Measurements from ENCODE around the gene SEMA3G.
A peak's percentile ranks its signal among the peaks of the same experiment; 100 is the strongest.

SEMA3G gene

DNA sequence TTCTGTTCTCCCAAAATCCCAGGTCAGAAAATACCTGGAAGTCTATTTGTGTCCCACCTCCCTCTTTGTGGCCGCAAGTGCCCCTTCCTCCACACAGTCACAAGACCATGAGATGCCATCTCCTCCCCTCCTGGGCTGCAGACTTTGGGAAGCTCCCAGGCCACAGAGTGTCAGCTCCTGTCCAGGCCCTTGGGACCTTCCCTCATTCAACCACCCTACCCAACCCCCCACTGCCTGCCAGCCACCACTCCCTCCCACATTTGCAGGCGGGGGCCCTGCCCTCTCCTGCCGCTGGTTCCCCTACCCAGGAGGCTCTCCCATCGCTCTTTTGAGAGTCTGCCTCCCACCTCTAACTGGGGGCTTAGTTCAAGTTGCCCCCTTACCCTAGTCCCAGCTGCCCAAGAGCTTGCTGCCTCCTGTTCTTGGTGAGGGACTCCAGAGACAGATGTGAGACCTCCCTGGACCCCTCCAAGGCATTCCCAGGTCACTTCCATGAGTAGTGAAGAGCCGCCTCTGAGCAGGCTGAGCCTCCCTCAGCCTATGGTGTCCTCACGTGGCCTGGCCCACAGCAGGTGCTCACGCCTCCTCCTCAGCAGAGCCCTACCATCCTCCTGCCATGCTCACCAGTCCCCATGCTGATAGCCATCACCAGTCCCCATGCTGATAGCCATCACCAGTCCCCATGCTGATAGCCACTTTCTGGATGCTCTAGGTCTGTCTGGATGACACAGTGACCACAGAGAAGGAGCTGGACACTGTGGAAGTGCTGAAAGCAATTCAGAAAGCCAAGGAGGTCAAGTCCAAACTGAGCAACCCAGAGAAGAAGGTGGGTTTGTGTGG is 34.4 kb upstream of the SEMA3G start:
- DNase-seq = no peak

DNA sequence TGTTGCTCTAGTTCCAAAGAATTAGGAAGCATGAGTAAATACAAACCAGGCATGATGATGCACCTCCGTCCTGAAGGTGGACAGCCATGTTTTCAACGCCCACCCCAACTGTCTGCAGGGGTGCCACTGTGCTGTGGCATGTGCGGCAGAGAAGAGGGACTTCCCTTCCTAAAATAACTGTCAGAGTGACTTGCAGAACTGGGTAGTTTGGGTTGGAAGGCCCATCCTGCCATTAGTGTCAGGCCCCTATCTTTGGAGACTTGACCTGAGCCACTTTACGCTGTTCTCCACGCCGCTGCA is 32.8 kb upstream of the SEMA3G start:
- DNase-seq = no peak

DNA sequence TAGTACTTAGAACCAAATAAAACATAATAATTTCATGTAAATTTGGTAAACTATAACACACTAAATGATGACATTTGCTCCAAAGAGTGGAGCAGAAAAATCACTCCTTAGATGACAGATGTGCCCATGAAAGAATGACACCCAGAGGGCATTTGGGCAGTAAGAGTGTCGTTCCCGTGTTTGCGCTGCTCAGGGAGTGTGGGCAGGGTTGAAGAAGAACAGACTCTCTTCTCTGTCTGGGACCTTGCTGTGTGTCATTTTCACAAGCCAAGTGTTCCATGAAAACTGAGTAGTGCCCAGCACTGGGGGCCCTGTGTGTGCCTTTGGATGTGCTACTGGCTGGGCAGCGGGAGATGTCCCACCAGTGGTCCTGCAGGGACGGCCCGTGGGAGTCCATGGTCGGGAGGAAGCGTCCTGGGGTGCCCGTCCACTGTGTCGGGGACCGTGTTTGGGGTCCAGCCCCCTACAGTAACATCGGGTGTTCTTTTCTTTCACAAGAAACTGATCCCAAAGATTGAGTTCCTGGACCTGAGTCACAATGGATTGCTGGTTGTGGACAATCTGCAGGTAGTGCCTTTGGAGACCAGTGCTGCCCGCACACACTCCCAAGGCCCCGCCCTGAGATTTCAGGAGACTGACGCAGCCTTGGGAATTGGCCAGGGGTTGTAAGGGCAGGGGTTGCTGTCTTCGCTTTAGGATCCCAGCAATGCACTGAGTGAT is 32.3 kb upstream of the SEMA3G start:
- DNase-seq = no peak

DNA sequence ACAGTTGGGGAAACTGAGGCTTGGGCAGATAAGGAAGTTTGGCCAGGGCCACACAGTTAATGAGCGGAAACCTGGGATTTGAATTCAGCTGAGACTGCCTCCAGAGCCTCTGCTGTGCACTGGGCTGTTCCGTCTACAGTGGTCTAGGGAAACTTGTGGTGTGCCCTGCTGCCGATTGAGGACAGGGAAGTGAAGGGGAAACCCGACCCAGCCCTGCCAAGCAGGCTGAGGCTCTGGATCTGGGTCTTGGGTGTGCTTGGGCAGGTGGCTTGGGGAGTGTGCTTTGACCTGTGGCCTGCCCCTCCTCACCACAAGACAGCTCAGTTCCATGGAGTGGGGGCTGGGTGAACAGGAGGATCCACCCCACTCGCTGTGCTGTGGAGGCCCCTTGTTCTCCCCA is 28.1 kb upstream of the SEMA3G start:
- DNase-seq = no peak

DNA sequence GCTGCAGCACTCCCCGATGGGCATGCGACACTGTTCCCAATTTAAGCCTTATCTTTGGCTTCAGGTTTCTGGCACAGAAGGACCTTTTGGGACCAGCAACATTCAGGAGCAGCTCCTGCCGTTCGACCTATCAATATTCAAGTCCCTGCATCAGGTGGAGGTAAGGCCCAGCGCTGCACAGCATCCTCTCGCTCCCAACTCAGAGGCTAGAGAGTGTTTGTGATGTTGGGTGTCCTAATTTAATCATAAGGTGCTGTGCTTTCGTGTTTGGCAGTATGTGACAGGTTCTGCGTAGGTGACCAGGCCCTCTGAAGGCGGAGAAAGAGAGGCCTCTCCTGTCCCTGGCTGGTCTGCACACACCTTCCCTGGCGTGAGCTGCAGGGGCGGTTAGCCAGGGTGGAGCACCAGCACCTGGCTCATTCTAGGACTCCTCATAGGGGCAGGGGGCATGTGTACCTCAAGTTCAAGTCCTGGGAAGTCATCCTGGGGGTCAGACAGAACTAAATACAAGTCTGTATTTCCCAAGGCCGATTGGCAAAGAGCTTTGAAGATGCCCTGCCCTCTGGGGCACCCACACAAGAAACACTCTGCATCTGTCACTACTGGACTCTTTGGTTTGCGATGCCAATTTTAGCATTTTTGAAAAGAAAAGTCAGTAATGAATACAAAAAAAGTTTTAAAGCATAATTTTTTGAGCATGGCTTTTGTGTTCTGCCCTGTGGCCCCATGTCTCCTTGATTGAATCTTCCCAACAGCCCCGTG is 27.5 kb upstream of the SEMA3G start:
- DNase-seq = no peak

DNA sequence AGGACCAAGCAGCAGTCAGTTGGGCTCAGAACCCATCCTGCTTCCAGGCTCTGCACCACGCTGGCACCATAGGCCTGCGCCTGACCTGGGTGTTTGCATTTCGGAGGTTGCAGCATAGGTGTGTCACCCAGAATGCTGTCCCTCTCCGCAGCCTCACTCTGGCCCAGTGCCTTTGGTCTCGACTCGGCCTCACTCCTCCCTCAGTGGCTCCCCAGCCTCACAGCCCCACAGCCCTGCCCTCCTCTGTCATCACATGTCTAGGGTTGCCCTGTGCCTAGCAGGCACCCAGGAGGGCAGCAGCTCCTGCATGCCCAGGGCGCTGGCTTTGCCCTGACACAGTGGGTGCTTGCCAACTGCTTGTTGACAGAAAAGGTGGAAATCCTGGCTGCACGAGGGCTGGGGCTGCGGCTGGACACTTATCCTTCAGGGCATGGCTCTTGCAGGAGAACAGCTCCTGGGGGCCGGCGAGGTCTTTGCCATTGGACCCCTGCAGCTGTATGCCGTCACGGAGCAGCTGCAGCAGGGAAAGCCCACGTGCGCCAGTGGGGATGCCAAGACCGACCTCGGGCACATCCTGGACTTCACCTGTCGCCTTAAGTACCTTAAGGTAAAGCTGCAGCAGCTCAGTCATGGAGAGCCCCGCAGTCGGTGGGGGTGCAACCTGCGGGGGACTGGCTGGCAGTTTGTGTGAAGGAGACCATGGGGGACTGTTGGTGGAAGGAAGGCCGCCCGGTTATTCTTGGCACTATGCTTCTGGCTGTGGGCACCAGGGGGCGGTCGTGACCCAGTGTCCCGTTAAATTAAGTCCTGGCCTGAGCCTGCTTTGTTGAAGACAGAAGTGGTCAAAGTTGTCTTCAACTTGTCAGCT is 26.7 kb upstream of the SEMA3G start:
- peak; percentile 15 to 44 for DNase-seq

DNA sequence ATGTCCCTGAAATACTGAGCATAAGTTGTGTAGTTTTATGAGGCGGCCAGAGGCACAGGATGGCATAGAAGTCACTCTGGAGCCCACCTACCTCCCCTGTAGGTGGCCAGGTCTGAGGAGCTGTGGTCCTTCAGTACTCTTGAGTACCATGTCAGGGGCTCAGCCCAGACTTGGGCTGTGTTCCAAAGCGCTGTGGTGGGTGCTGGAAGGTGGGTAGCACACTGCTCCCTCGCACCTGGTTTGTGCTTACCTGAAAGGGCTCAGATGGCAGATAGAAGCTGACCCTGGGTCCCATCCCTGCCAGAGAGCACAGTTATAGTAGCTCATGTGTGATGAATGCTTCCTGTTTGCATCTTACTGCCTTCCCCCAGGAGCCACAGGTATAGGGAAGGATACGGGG is 26.0 kb upstream of the SEMA3G start:
- no peak for DNase-seq

DNA sequence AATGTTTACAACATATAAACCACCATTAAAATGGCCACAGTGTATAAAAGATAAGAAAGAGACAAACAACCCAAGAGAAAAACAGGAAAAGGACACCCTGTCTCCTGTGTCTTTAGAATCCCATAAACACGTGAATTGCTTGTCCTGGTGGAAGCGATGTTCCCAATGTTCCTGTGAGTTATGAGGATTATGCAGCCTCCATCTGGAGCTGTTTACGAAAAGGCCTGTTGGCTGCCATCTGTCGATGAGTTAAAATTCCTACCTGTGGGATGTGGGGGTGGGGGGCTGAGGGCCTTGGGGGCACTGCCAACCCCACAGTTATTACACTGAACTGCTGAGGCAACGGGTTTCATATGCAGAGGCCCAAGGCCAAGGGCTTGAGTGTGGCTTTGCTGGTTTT is 24.1 kb upstream of the SEMA3G start:
- no peak for DNase-seq

DNA sequence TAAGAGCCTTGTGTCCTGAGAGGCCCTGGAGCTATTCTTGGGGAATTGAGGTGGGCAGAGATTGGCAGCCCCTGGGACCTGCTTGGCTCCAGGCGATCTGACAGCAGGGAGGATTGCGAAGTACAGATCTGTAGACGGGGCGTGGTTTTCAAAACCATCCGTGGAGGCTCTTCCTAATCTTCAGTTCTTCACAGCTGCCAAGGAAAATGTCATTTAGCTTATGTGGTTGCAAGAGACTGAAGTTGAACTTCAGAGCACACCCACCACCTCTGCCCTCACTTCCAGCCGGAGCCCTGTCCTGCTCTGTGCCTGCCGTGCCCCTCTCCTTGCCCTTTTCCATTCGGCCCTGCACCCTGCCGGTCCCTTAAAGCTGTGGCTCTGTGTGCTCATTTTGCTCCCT is 23.4 kb upstream of the SEMA3G start:
- no peak for DNase-seq

DNA sequence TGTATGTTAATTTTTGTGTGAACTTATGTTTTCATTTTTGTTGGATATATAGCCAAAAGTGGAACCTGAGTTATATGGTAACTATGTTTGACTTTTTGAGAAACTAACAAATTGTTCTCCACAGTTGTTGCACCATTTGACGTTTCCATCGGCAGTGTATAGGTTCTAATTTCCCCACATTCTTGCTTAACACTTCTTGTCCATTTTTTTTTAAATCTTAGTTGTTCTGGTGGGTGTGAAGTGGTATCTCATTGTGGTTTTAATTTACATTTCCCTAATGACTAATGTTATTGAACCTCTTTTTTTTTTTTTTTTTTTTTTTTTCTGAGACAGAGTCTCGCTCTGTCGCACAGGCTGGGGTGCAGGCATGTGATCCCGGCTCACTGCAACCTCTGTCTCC is 18.5 kb upstream of the SEMA3G start:
- no peak for DNase-seq

DNA sequence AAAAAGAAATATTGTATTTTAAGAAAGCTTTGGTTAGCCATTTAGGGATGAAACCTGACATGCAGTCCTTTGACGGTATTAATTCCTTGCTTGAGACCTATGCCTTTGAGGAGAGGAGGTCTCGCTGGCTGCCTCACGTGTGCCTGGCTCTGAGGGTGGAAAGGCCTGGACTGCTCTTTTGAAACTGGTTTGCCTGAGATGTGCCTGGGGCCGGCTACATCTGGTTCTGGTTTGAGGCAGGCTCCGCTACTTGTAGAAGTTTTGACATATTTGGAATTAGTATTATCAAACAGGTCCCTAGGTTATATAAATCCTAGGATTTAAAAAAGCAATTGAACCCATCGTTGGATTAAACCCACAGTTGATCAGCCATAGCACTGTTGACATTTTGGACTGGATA is 17.0 kb upstream of the SEMA3G start:
- DNase-seq = no peak

DNA sequence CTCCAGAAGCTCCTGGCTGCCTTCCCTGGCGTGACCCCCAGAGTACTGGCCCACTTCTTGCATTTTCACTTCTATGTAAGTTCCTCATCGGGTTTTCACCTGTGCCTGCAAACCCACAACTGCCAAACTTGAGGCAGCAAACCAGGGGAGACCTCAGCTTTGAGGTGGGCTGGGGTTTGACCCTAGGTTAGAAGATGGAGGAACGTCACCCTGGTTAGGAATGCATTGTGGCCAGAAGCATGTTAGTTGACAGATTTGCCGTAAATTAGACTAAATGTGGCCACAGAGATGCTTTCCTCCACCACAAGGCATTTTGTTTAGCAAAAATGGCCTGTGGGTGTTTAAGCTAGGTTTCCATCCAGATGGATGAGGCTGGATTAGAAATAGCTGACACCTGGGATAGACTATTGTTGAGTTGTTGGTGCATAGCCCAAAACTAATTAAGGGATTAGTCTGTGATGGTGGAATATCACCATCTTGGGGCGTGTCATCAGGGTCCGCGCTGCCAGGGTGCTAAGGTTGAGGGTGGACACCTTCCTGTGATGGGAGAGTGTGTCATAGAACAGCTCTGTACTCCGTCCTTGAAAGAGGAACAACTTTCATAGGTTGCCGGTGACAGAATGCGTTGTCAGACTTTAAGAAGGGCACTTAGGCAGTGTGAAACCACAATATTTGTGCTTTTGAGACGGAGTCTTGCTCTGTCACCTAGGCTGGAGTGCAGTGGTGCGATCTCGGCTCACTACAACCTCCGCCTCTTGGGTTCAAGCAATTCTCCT is 14.1 kb upstream of the SEMA3G start:
- DNase-seq = peak; percentile 11

DNA sequence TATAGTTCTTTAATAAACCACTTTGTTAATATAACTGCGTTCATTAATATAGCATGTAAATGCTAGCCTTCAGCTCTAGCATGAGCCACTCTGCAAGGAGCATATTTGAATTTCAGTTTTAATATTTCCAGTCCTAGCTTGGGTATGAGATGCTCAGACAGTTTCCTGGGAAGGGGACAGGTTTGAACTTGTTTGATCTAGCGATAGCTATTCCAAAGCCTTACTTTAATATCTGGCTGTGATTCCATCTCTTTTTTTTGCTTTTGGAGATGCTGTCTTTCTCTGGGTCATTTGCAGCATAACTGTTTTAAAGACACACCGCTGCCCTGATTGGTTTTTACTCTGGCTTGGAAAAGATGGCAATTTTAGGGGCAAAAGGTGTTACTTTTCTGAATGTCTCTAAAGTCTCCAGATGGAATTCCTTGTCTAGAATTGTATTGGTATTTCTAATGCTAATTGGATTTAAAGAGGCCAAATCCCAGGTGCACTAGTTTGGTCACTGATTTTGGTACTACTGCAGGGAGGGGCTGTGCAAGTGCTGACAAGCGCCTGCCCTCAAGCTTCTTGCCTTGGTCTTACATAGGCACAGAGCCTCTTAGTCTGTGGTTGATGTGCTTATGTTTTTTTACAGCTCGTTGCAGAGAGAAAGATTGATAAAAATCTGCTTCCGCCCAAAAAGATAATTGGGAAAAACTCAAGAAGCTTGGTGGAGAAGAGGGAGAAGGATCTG is 13.3 kb upstream of the SEMA3G start:
- no peak for DNase-seq

DNA sequence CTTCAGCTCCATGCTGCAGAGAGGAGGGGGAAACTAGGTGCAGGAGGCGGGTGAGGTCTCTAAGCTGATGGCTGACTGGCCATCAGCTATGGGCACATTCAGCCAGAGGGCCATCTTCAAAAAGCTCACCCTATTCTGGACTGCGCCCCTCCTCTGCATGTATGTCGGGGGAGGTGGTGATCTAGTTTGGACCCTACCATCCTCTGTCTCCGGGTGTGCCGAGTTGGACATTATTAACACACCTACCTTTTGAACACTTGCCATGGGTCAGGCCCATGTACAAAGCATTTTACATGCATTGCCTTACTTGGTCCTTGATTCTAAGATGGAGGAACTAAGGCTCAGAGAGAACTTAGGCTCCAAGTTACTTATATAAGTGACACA is 11.9 kb upstream of the SEMA3G start:
- no peak for DNase-seq

DNA sequence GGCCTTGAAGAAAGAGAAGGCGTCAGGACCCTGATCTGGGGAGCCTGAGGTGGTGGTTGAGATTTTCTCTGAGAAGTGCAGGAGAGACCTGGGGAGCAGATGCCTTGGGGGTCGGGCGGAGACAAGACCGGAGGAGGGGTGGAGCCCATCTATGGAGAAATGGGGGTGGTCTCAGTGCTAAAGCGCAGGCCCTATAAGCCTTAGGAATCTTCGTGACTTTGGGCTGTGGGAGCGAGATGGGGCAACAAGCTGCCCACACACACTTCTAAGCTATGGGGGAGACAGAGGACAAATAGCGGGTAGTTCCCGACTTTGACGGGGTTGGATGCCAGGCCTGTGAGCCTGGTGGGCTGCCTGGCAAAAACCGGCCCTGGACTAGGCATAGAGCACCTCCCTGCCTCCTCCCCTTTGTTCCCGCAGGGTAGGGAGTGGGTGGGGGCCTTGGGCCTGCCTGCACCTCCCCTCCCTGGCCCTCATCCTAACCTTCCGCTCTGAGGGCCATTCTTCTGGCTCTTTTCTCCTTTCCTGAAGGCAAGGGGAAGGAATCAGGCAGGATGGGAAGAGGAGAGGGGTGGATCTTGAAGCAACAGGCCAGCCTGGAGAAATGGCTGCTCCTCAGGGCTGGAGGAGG is 11.4 kb upstream of the SEMA3G start:
- no peak for DNase-seq

DNA sequence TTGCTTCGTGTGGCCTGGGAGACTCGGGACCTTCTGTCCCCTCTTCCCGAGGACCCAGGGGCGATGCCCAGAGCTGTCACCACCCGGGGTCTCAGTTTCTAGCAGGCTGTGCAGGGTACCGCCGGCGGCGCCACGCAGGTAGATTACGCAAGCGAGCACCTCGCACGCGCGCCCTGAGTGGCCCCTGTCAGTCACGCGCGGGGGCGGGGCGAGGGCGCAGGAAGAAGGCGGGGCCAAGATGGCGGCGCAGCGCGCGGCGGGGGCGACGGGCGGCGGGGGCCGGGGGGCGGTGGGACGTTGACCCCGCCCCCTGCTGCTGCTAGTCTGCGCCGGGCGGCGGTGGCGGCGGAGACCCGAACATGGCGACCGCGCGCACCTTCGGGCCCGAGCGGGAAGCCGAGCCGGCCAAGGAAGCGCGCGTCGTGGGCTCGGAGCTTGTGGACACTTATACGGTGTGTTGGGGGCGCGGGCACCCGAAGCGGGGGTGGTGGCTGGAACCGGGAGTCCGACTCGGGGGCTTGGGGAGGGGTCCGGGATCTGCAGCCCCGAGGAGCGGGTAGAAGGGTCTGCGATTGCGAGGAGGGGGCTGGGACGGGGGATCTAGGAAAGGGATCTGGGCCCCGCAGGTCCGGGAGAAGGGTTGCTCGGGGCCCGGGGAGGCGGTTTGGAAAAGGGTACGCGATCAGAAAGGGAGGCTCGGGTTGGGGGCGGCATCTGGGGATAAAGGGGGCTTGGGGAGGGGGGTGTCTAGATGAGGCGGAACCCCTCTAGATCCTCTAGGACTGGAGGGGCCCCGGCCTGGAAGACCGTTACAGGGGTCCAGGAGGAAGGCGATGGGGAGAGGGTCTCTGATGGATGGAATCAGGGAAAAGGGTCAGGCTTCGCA is 10.6 kb upstream of the SEMA3G start, which contains the start of gene NISCH:
Gene NISCH (plus strand): TSS at position 322 of the 886 bp plus-strand sequence. CDS start 38 bp downstream, at position 360.
- peak; percentile 94 to 97 for DNase-seq

DNA sequence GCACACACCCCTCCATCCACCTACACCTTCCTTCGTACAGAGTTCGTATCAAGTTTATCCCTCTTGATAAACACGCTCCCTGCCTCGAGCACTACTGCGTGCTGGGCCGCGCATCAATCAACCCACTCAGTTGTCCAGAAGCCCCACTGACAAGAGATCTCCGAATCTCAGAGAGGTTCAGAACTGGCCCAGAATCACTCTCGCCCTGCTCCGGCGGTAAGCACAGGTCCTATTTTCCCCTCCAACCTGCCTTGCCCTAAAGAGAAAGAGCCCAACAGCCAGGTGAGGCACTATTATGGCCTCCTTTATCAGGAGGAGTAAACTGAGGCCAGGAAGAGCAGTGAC is 10.0 kb upstream of the SEMA3G start:
- DNase-seq = no peak

DNA sequence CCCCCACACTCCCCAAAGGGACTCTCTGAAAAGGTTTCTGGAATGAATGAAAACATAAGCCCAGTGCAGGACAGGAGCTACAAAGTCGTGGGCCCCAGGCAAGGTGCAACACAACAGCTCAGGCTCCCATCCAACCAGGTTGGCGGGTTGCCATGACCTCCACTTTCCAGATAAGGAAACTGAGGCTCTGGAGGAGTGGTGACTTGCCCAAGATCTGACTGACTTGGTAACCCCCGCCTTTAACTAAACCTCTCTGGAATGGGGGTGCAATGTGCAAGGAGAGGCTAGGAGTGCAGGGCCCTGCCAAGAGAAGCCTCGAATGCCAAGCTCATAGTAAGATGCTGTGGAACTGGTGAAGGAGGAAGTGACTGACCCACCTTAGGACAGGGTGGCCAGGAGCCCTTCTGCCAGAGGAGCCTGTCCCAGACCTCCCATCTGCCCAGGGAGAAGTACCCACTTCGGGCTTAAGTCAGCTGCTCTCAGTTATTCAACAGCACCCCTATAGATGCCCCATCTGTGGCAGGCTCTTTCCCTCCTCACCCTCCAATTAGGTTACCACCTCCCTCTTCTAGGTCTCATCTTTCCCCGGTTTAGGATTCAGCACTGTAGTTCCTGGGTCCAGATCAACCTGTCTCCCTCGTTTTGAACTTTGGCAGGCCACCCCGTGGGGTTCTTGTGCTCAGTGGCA is 9.5 kb upstream of the SEMA3G start:
- no peak for DNase-seq

Data from CD4-positive, alpha-beta T cell treated with Interleukin-1 beta for 1 hour (primary cell).